BJ (cell line): ENCODE measurements around the gene XKR3. TPM values are rescaled to one million over a fixed set of nuclear protein-coding genes. Genes with fewer than 3 reads are reported as not detected.

Source experiments
- CTCF ChIA-PET: fragments of 350-600 bp; formaldehyde crosslinking; extraction: SDS; loops from one replicate; lab custom pipeline; 2021; ENCODE audit warnings: antibody characterized with exemption, inconsistent platforms; lab: Yijun Ruan, JAX
- POLR2A ChIA-PET: fragments of 300-600 bp; sonication (Branson Sonifier 250); formaldehyde crosslinking; extraction: SDS; loops from one replicate; lab custom pipeline; 2021; ENCODE audit warnings: antibody characterized with exemption; lab: Charles Lee
- DNase-seq: peaks from one replicate; pipeline ENCODE4 v3.0.0-alpha.2; 2011; ENCODE audit warnings: low read depth
- H3K27me3 ChIP-seq: 2 replicates; pipeline ENCODE4 v1.6.0; 2011; ENCODE audit warnings: low read length; ENCODE audit not compliant: control insufficient read depth, insufficient read depth
- H3K36me3 ChIP-seq: 2 replicates; pipeline ENCODE4 v1.5.1; 2011; ENCODE audit warnings: low read length; ENCODE audit not compliant: control insufficient read depth, insufficient read depth
- H3K4me3 ChIP-seq: 2 replicates; pipeline ENCODE4 v1.5.1; 2011; ENCODE audit warnings: low read depth, mild to moderate bottlenecking, control low read depth, low read length
- CTCF ChIP-seq: IDR thresholded peaks from 2 replicates; pipeline ENCODE4 v1.5.1; 2011; ENCODE audit warnings: low read depth, mild to moderate bottlenecking, control low read depth, inconsistent platforms, low read length, moderate library complexity; ENCODE audit not compliant: insufficient read depth
- polyA plus RNA-seq: library from polyadenylated mRNA; depleted of rRNA; stranded (reverse); fragments of >200 nt; gene quantifications from 2 replicates; pipeline ENCODE4 v1.2.3, GENCODE V29; 2011

The XKR3 gene
- polyA plus RNA-seq, 1 experiment: not detected

- TF ChIP-seq CTCF: no peak
- H3K36me3 ChIP-seq: no peaks in the 10 kb centered on the region
- H3K27me3 ChIP-seq: no peaks in the 10 kb centered on the region
- no peak overlapping the region for H3K4me3 ChIP-seq
- ChIA-PET POLR2A (no interaction called here), CTCF (no interaction called here)
- DNase-seq: no peak
Measured at GRCh38 chr22:16834971-16835370, 9.8 kb upstream of the XKR3 start.

GRCh38 chr22:16831257-16831656 lies 6.0 kb upstream of the XKR3 start:
- DNase-seq: no peak
- CTCF ChIA-PET: no interaction called here
- Histone ChIP-seq H3K27me3 (no peaks in the 10 kb centered on the region), H3K36me3 (no peaks in the 10 kb centered on the region), H3K4me3 (no peak overlapping the region)
- POLR2A ChIA-PET: no interaction called here
- no peak for TF ChIP-seq CTCF

GRCh38 chr22:16829985-16830384 lies 4.8 kb upstream of the XKR3 start:
- CTCF ChIA-PET: no interaction called here
- no peak for TF ChIP-seq CTCF
- POLR2A ChIA-PET: no interaction called here

GRCh38 chr22:16828876-16829275 lies 3.7 kb upstream of the XKR3 start:
- CTCF ChIA-PET: no interaction called here
- Histone ChIP-seq H3K27me3 (no peaks in the 10 kb centered on the region), H3K4me3 (no peak overlapping the region), H3K36me3 (no peaks in the 10 kb centered on the region)
- no peak for DNase-seq
- no peak for TF ChIP-seq CTCF
- POLR2A ChIA-PET: no interaction called here

More at GRCh38 chr22:16829985-16830384, 4.8 kb upstream of the XKR3 start:
- Histone ChIP-seq H3K36me3 (no peaks in the 10 kb centered on the region), H3K27me3 (no peaks in the 10 kb centered on the region), H3K4me3 (no peak overlapping the region)
- DNase-seq: no peak

- ChIA-PET POLR2A (no interaction called here), CTCF (no interaction called here)
- no peak for TF ChIP-seq CTCF
- H3K36me3 ChIP-seq: no peaks in the 10 kb centered on the region
- DNase-seq: no peak
- no peaks in the 10 kb centered on the region for H3K27me3 ChIP-seq
- H3K4me3 ChIP-seq: no peak overlapping the region
Measured at GRCh38 chr22:16827506-16827905, 2.3 kb upstream of the XKR3 start.
